Mesenchymal stem cell (in vitro differentiated cells and primary cell): Measurements from ENCODE around the gene IL1RAPL1.

ENCODE experiments used
- DNase-seq: peaks from one replicate; pipeline ENCODE4 v3.0.0-alpha.2; 2013
- H2AFZ ChIP-seq: one replicate; pipeline ENCODE4 v1.6.1; 2013; ENCODE audit warnings: low read depth, mild to moderate bottlenecking, control low read depth, inconsistent platforms, low read length, moderate library complexity
- H2AK5ac ChIP-seq: 2 replicates; pipeline ENCODE4 v1.6.1; 2013; ENCODE audit warnings: low read length, moderate library complexity, mild to moderate bottlenecking, inconsistent platforms; ENCODE audit not compliant: severe bottlenecking
- H2BK120ac ChIP-seq: one replicate; pipeline ENCODE4 v1.6.1; 2013; ENCODE audit warnings: low read depth, mild to moderate bottlenecking, inconsistent platforms, low read length, moderate library complexity
- H2BK12ac ChIP-seq, 2 experiments: one replicate each; pipeline ENCODE4 v1.6.1; 2013; ENCODE audit warnings: inconsistent platforms in 2 of 2, low read length in 2 of 2, mild to moderate bottlenecking in 2 of 2, moderate library complexity in 2 of 2, control low read depth in 1 of 2
- H2BK15ac ChIP-seq: one replicate; pipeline ENCODE4 v1.6.1; 2013; ENCODE audit warnings: mild to moderate bottlenecking, low read depth, inconsistent platforms; ENCODE audit not compliant: poor library complexity, severe bottlenecking
- H2BK5ac ChIP-seq: 2 replicates; pipeline ENCODE4 v1.6.1; 2013; ENCODE audit warnings: low read depth, mild to moderate bottlenecking, low read length, control low read depth, inconsistent platforms; ENCODE audit not compliant: poor library complexity, severe bottlenecking
- H3K14ac ChIP-seq, 2 experiments: one replicate each; pipeline ENCODE4 v1.6.1; 2013; ENCODE audit warnings: inconsistent platforms in 2 of 2, low read length in 2 of 2, control low read depth in 1 of 2, mild to moderate bottlenecking in 1 of 2, moderate library complexity in 1 of 2
- H3K18ac ChIP-seq, 2 experiments: one replicate each; pipeline ENCODE4 v1.6.1; 2013; ENCODE audit warnings: inconsistent platforms in 2 of 2, low read length in 2 of 2, control low read depth in 1 of 2, low read depth in 1 of 2, mild to moderate bottlenecking in 1 of 2
- H3K23ac ChIP-seq, 2 experiments: one replicate each; pipeline ENCODE4 v1.6.1; 2013; ENCODE audit warnings: inconsistent platforms in 2 of 2, low read length in 2 of 2, mild to moderate bottlenecking in 2 of 2, moderate library complexity in 2 of 2, control low read depth in 1 of 2
- H3K27ac ChIP-seq: 2 replicates; pipeline ENCODE4 v1.5.1; 2013; ENCODE audit warnings: mild to moderate bottlenecking, moderate library complexity, low read length, control low read depth, inconsistent platforms; ENCODE audit not compliant: poor library complexity, severe bottlenecking
- H3K27me3 ChIP-seq, 2 experiments: 2 replicates each; pipeline versions ENCODE4 v1.6.1 to v1.7.0; 2013; ENCODE audit warnings: low read length in 2 of 2, mild to moderate bottlenecking in 2 of 2, moderate library complexity in 2 of 2, control low read depth in 1 of 2, inconsistent platforms in 1 of 2; ENCODE audit not compliant: control insufficient read depth in 1 of 2, insufficient read depth in 1 of 2
- H3K36me3 ChIP-seq, 2 experiments: 2 replicates each; pipeline versions ENCODE4 v1.6.1 to v1.7.0; 2013; ENCODE audit warnings: low read length in 2 of 2, control low read depth in 1 of 2, inconsistent platforms in 1 of 2, low read depth in 1 of 2, mild to moderate bottlenecking in 1 of 2; ENCODE audit not compliant: insufficient read depth in 2 of 2, control insufficient read depth in 1 of 2
- H3K4ac ChIP-seq, 2 experiments: one replicate each; pipeline ENCODE4 v1.6.1; 2013; ENCODE audit warnings: inconsistent platforms in 2 of 2, low read length in 2 of 2, mild to moderate bottlenecking in 2 of 2, moderate library complexity in 2 of 2, control low read depth in 1 of 2, low read depth in 1 of 2
- H3K4me1 ChIP-seq: 2 replicates; pipeline ENCODE4 v1.6.1; 2013; ENCODE audit warnings: low read depth, low read length, control low read depth; ENCODE audit not compliant: control insufficient read depth, insufficient read depth
- H3K4me2 ChIP-seq: 2 replicates; pipeline ENCODE4 v1.6.1; 2013; ENCODE audit warnings: low read length, mild to moderate bottlenecking, inconsistent platforms; ENCODE audit not compliant: poor library complexity, severe bottlenecking
- H3K4me3 ChIP-seq, 2 experiments: 2 replicates each; pipeline versions ENCODE4 v1.5.1 to v1.7.0; 2013; ENCODE audit warnings: low read length in 2 of 2, mild to moderate bottlenecking in 2 of 2, control low read depth in 1 of 2, low read depth in 1 of 2; ENCODE audit not compliant: insufficient read depth in 1 of 2
- H3K79me1 ChIP-seq: replicated peaks from 2 replicates; pipeline ENCODE4 v1.6.1; 2013; ENCODE audit warnings: mild to moderate bottlenecking, control low read depth, low read length, inconsistent platforms; ENCODE audit not compliant: poor library complexity, severe bottlenecking
- H3K9ac ChIP-seq: 2 replicates; pipeline ENCODE4 v1.7.0; 2013; ENCODE audit warnings: mild to moderate bottlenecking, low read length, moderate library complexity
- H3K9me3 ChIP-seq: 2 replicates; pipeline ENCODE4 v1.7.0; 2013; ENCODE audit warnings: mild to moderate bottlenecking, low read length; ENCODE audit not compliant: control insufficient read depth
- H4K8ac ChIP-seq: one replicate; pipeline ENCODE4 v1.6.1; 2013; ENCODE audit warnings: inconsistent platforms, mild to moderate bottlenecking, low read length, moderate library complexity
- H4K91ac ChIP-seq: one replicate; pipeline ENCODE4 v1.6.1; 2013; ENCODE audit warnings: mild to moderate bottlenecking, low read length, inconsistent platforms
- WGBS: methylation state at CpG from one replicate; pipeline ENCODE4 v1.1.7; 2013; ENCODE audit warnings: mixed read lengths; 5-methylcytosine and 5-hydroxymethylcytosine counted together

Gene IL1RAPL1

GRCh38 chrX:29435396-29435795, 848.1 kb downstream of the IL1RAPL1 start:
- no peak overlapping the region for H2BK12ac ChIP-seq
- H3K14ac ChIP-seq, result no peak overlapping the region
- no peak overlapping the region for H3K27ac ChIP-seq
- no peak overlapping the region for H3K23ac ChIP-seq
- H2AK5ac ChIP-seq, result no peak overlapping the region
- DNase-seq, result peak; percentile 8
- H3K79me1 ChIP-seq, result no peaks in the 10 kb centered on the region
- H2BK120ac ChIP-seq, result no peak overlapping the region
- H3K36me3 ChIP-seq, result no peaks in the 10 kb centered on the region
- H3K4me3 ChIP-seq, result no peak overlapping the region
- no peak overlapping the region for H3K4me2 ChIP-seq
- H3K4ac ChIP-seq, result no peak overlapping the region
- no peak overlapping the region for H4K91ac ChIP-seq
- no peak overlapping the region for H2BK15ac ChIP-seq
- no peak overlapping the region for H2BK5ac ChIP-seq
- H2AFZ ChIP-seq, result no peak overlapping the region
- no peaks in the 10 kb centered on the region for H3K9me3 ChIP-seq
- H3K9ac ChIP-seq, result no peak overlapping the region
- no peak overlapping the region for H3K18ac ChIP-seq
- no peaks in the 10 kb centered on the region for H3K27me3 ChIP-seq
- H4K8ac ChIP-seq, result no peak overlapping the region
- WGBS, result no CpG with 5 or more reads among the region's 4 CpGs
- H3K4me1 ChIP-seq, result no peaks in the 10 kb centered on the region

- H3K27ac ChIP-seq, result no peak overlapping the region
- no peak overlapping the region for H3K18ac ChIP-seq
- H3K9me3 ChIP-seq, result no peaks in the 10 kb centered on the region
- WGBS, result 100% methylated on average over 1 of the region's 2 CpGs
- no peak overlapping the region for H2BK12ac ChIP-seq
- no peak overlapping the region for H2AK5ac ChIP-seq
- H2BK15ac ChIP-seq, result no peak overlapping the region
- no peak for DNase-seq
- H3K36me3 ChIP-seq, result no peaks in the 10 kb centered on the region
- H3K9ac ChIP-seq, result no peak overlapping the region
- H3K27me3 ChIP-seq, result no peaks in the 10 kb centered on the region
- no peak overlapping the region for H2BK120ac ChIP-seq
- no peak overlapping the region for H2BK5ac ChIP-seq
- no peak overlapping the region for H4K91ac ChIP-seq
- no peak overlapping the region for H2AFZ ChIP-seq
- no peak overlapping the region for H4K8ac ChIP-seq
- no peak overlapping the region for H3K4me2 ChIP-seq
- H3K23ac ChIP-seq, result no peak overlapping the region
- no peak overlapping the region for H3K14ac ChIP-seq
- no peaks in the 10 kb centered on the region for H3K4me1 ChIP-seq
- H3K4ac ChIP-seq, result no peak overlapping the region
- H3K4me3 ChIP-seq, result no peak overlapping the region
- H3K79me1 ChIP-seq, result no peaks in the 10 kb centered on the region
These were observed 860.6 kb downstream of the IL1RAPL1 start for GRCh38 chrX:29447867-29448266.

GRCh38 chrX:29453333-29453732, 866.1 kb downstream of the IL1RAPL1 start:
- Histone ChIP-seq H3K4me2 (no peak overlapping the region), H3K27me3 (no peaks in the 10 kb centered on the region), H2AK5ac (no peak overlapping the region), H3K18ac (no peak overlapping the region), H4K8ac (no peak overlapping the region), H2AFZ (no peak overlapping the region), H3K4ac (no peak overlapping the region), H3K14ac (no peak overlapping the region), H3K79me1 (no peaks in the 10 kb centered on the region), H2BK15ac (no peak overlapping the region), H2BK5ac (no peak overlapping the region), H3K23ac (no peak overlapping the region), H4K91ac (no peak overlapping the region), H3K27ac (no peak overlapping the region), H3K4me1 (no peaks in the 10 kb centered on the region), H2BK12ac (no peak overlapping the region), H3K4me3 (no peak overlapping the region), H3K36me3 (no peaks in the 10 kb centered on the region), H3K9me3 (no peaks in the 10 kb centered on the region), H3K9ac (no peak overlapping the region), H2BK120ac (no peak overlapping the region)
- no CpG with 5 or more reads among the region's 5 CpGs for WGBS
- no peak for DNase-seq

GRCh38 chrX:29455702-29456101, 868.5 kb downstream of the IL1RAPL1 start:
- Histone ChIP-seq H3K4me3 (no peak overlapping the region), H3K9me3 (no peaks in the 10 kb centered on the region), H2AK5ac (no peak overlapping the region), H3K4ac (no peak overlapping the region), H3K14ac (no peak overlapping the region), H2AFZ (no peak overlapping the region), H2BK5ac (no peak overlapping the region), H4K91ac (no peak overlapping the region), H3K23ac (no peak overlapping the region), H2BK12ac (no peak overlapping the region), H3K18ac (no peak overlapping the region), H3K36me3 (no peaks in the 10 kb centered on the region), H3K27ac (no peak overlapping the region), H4K8ac (no peak overlapping the region), H3K9ac (no peak overlapping the region), H2BK15ac (no peak overlapping the region), H3K27me3 (no peaks in the 10 kb centered on the region), H3K79me1 (no peaks in the 10 kb centered on the region), H2BK120ac (no peak overlapping the region), H3K4me1 (no peaks in the 10 kb centered on the region), H3K4me2 (no peak overlapping the region)
- no peak for DNase-seq
- WGBS, result no CpG with 5 or more reads among the region's 3 CpGs
